SK-N-SH treated with all-trans-retinoic acid at 6 μM for 48 hours (cell line): ENCODE measurements around the gene MAP2.

ENCODE experiments used
- BACH2 ChIP-seq: fragments of 250-450 bp; sonication (Bioruptor Pico); IDR thresholded peaks from 2 replicates; pipeline ENCODE4 v1.9.0; 2021; ENCODE audit warnings: mild to moderate bottlenecking, borderline replicate concordance
- CSDC2 ChIP-seq: fragments of 250-450 bp; sonication (Bioruptor Pico); IDR thresholded peaks from 2 replicates; pipeline ENCODE4 v1.5.0; 2020; ENCODE audit warnings: mild to moderate bottlenecking, moderate library complexity
- TOX ChIP-seq: fragments of 250-450 bp; sonication (Bioruptor Pico); IDR thresholded peaks from 2 replicates; pipeline ENCODE4 v1.8.0; 2021; ENCODE audit warnings: mild to moderate bottlenecking, moderate library complexity, borderline replicate concordance
- TSHZ2 ChIP-seq: fragments of 250-450 bp; sonication (Bioruptor Pico); IDR thresholded peaks from 2 replicates; pipeline ENCODE4 v1.5.0; 2020; ENCODE audit warnings: mild to moderate bottlenecking, moderate library complexity
- ZNF565 ChIP-seq: fragments of 450-650 bp; formaldehyde crosslinking; conservative IDR thresholded peaks from 2 replicates; pipeline ENCODE4 v1.5.0; 2020; ENCODE audit warnings: low read depth, mild to moderate bottlenecking, moderate library complexity
- TF ChIP-seq, protein P1 (sequence below): fragments of 250-450 bp; sonication (Bioruptor Pico); IDR thresholded peaks from 2 replicates; pipeline ENCODE4 v1.8.0; 2020; ENCODE audit warnings: mild to moderate bottlenecking, moderate library complexity, borderline replicate concordance
- TF ChIP-seq, protein P2 (sequence below): fragments of 250-450 bp; sonication (Bioruptor Pico); IDR thresholded peaks from 2 replicates; pipeline ENCODE4 v1.5.1; 2020; ENCODE audit warnings: low read depth, mild to moderate bottlenecking, moderate library complexity

GRCh38 chr2:209577376-209578357 is 153.8 kb downstream of the MAP2 start:
- TF ChIP-seq, protein P1, sequence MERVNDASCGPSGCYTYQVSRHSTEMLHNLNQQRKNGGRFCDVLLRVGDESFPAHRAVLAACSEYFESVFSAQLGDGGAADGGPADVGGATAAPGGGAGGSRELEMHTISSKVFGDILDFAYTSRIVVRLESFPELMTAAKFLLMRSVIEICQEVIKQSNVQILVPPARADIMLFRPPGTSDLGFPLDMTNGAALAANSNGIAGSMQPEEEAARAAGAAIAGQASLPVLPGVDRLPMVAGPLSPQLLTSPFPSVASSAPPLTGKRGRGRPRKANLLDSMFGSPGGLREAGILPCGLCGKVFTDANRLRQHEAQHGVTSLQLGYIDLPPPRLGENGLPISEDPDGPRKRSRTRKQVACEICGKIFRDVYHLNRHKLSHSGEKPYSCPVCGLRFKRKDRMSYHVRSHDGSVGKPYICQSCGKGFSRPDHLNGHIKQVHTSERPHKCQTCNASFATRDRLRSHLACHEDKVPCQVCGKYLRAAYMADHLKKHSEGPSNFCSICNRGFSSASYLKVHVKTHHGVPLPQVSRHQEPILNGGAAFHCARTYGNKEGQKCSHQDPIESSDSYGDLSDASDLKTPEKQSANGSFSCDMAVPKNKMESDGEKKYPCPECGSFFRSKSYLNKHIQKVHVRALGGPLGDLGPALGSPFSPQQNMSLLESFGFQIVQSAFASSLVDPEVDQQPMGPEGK (CRISPR knock-in tag) = no peak
- TF ChIP-seq TSHZ2 (no peak), TOX (CRISPR knock-in tag) (no peak), CSDC2 (CRISPR knock-in tag) (no peak), ZNF565 (CRISPR knock-in tag) (no peak), BACH2 (CRISPR knock-in tag) (no peak)
- TF ChIP-seq, protein P2, sequence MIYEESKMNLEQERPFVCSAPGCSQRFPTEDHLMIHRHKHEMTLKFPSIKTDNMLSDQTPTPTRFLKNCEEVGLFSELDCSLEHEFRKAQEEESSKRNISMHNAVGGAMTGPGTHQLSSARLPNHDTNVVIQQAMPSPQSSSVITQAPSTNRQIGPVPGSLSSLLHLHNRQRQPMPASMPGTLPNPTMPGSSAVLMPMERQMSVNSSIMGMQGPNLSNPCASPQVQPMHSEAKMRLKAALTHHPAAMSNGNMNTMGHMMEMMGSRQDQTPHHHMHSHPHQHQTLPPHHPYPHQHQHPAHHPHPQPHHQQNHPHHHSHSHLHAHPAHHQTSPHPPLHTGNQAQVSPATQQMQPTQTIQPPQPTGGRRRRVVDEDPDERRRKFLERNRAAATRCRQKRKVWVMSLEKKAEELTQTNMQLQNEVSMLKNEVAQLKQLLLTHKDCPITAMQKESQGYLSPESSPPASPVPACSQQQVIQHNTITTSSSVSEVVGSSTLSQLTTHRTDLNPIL = no peak
